ENCODE results near the gene USP3.

DNA sequence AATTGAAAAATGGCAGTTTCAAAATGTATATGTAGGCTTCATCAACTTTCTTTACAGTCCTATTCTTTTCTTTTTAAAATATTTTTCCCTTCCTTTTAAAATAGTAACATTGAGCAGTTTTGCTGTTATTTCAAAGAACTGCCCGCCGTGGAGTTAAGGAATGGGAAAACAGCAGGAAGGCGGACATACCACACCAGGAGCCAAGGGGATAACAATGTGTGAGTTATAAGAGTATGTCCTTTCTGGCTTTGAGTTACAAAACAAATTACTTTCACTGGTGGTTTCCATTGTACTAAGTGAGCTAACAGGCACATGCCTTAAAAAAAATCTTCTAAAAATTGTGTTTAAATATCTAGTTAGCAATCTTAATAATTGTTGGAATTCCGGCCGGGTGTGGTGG is 55.4 kb downstream of the USP3 start:
- TF ChIP-seq, protein P1, sequence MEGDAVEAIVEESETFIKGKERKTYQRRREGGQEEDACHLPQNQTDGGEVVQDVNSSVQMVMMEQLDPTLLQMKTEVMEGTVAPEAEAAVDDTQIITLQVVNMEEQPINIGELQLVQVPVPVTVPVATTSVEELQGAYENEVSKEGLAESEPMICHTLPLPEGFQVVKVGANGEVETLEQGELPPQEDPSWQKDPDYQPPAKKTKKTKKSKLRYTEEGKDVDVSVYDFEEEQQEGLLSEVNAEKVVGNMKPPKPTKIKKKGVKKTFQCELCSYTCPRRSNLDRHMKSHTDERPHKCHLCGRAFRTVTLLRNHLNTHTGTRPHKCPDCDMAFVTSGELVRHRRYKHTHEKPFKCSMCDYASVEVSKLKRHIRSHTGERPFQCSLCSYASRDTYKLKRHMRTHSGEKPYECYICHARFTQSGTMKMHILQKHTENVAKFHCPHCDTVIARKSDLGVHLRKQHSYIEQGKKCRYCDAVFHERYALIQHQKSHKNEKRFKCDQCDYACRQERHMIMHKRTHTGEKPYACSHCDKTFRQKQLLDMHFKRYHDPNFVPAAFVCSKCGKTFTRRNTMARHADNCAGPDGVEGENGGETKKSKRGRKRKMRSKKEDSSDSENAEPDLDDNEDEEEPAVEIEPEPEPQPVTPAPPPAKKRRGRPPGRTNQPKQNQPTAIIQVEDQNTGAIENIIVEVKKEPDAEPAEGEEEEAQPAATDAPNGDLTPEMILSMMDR (IDR thresholded peaks at IDR 0.05): no peak
- no peak for TF ChIP-seq POLR2A (IDR thresholded peaks at IDR 0.05)
- TF ChIP-seq EP300 (IDR thresholded peaks at IDR 0.05; ENCODE audit: low read depth): no peak
- TF ChIP-seq POLR2AphosphoS5 (IDR thresholded peaks at IDR 0.05): no peak

All from transverse colon (tissue), 4 donors.